Hematopoietic multipotent progenitor cell (in vitro differentiated cells): ENCODE measurements around the gene SV2B. TPM values are rescaled to one million over a fixed set of nuclear protein-coding genes. Genes with fewer than 3 reads are reported as not detected.

Experiments used
- DNase-seq, 3 donors: peaks; one replicate each; pipeline ENCODE4 v3.0.0-alpha.2; 2011 to 2015; ENCODE audit warnings: low read depth in 2 of 3, low spot score in 2 of 3
- total RNA-seq: library from RNA; depleted of rRNA; stranded (reverse); fragments of >200 nt; gene quantifications from one replicate; pipeline ENCODE4 v1.2.3, GENCODE V29; 2012

SV2B gene
- total RNA-seq, 1 donor = 0.27 TPM

GRCh38 chr15:91261345-91261744 is 161.3 kb downstream of the SV2B start:
- DNase-seq = no peak

GRCh38 chr15:91263632-91264531 is 163.8 kb downstream of the SV2B start:
- DNase-seq = no peak

DNA sequence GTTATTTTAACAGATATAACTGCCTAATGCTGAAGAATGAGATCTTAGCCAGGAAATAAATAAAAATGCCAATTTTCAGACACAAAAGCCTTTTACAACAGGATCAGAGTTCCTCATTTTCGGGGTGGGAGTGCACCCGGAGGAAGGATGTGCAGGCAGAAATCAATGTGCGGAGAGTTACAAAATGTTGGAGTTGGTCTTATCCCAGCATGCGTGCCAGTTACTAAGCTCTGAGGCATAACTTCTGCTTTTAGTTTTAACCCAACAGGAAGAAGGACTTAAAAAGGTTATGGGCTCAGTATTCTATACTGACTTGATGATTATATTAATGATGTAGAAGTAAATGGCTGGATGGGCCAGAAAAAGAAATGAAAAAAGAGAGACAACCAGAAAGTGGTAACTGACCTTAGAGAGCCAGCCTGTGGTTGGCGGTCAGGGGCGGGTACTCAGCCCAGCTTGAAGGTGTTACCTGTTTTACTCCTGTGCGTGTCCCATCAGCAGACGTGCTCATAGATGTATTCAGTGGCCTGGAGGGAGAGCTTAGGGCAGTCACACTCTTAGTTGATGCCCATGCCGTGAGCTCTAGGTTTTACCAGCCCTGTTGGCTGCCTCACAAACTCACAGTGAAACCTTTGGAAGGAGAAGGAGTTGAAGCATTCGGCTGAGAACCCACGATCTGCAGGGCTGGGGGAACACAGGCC is 164.7 kb downstream of the SV2B start:
- peak in 2 of 3 donors; percentile 50 to 68 for DNase-seq

- peak in 1 of 3 donors; percentile 26 for DNase-seq
Observed at GRCh38 chr15:91265416-91265940, 165.4 kb downstream of the SV2B start.

DNA sequence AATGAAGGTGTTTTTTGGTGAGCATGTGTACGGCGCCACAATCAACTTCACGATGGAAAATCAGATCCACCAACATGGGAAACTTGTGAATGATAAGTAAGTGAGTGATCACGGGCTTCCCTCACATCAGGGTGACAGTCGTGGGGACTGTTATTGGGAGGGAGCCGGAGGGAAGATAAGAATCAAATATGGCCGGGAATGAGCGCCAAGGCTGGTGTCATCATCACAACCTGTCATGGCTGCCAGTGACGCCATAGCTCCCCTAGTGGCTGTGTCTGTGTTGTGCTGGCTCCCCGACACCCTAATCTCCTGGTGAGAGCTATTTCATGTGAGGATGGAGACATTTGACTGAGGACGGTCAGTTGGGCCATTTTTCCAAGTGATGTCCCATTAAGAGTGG is 168.5 kb downstream of the SV2B start:
- DNase-seq = peak in 1 of 3 donors; percentile 11

DNA sequence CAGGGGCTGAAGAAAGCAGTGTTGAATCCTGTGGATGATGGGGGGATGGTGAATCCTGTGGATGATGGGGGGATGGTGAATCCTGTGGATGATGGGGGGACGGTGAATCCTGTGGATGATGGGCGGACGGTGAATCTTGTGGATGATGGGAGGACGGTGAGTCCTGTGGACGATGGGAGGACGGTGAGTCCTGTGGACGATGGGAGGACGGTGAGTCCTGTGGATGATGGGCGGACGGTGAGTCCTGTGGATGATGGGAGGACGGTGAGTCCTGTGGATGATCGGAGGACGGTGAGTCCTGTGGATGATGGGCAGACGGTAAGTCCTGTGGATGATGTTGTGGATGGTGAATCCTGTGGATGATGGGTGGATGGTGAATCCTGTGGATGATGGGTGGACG is 170.7 kb downstream of the SV2B start:
- no peak for DNase-seq

- peak; percentile 49 to 82 (median 62) for DNase-seq
Observed at GRCh38 chr15:91271565-91272153, 171.6 kb downstream of the SV2B start.

- DNase-seq = no peak
Observed at GRCh38 chr15:91275844-91276243, 175.8 kb downstream of the SV2B start.

DNA sequence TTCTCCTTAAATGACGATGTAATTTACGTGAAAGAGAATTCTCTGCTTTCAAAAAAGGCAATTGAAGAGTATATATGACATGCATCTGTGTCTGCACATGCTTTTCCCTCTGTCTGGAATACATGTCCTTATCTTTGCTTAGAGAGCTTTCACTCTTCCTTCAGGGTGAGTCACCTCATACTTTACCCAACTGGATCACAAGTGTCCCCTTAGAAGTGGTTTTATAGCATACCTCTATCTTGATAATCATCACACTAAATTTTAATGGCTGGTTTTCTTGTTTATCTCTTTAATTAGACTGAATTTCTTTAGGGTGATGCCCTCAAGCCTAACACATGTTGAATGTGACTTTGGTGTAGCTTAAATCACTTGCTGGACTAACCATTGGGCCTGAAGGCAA is 178.9 kb downstream of the SV2B start:
- no peak for DNase-seq

DNA sequence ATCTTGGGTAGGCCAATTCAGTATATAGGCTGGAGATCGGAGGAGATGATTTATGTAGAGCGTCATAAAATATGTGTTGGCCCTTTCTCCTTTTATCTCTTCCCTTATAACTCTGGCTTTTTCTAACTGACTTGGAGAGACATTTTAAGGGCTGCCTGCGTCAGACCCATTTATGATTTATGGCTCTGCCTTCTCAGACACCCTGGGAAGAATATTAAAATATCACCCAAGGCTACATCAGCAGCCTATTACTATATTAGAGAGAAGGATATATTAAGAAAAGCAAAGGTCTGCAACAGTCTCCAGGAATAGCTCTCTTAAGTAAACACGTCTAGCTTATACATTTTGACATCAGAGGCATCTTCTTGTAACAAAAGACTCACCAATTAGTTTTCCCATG is 179.4 kb downstream of the SV2B start:
- DNase-seq = no peak

- no peak for DNase-seq
Observed at GRCh38 chr15:91281947-91282346, 181.9 kb downstream of the SV2B start.

- no peak for DNase-seq
Observed at GRCh38 chr15:91282486-91282885, 182.4 kb downstream of the SV2B start.

GRCh38 chr15:91283155-91283554 is 183.1 kb downstream of the SV2B start:
- DNase-seq = no peak

GRCh38 chr15:91284758-91285466 is 184.9 kb downstream of the SV2B start:
- DNase-seq = no peak

- peak in 2 of 3 donors; percentile 53 to 67 for DNase-seq
Observed at GRCh38 chr15:91289324-91289723, 189.3 kb downstream of the SV2B start.

GRCh38 chr15:91290553-91290952 is 190.5 kb downstream of the SV2B start:
- no peak for DNase-seq

DNA sequence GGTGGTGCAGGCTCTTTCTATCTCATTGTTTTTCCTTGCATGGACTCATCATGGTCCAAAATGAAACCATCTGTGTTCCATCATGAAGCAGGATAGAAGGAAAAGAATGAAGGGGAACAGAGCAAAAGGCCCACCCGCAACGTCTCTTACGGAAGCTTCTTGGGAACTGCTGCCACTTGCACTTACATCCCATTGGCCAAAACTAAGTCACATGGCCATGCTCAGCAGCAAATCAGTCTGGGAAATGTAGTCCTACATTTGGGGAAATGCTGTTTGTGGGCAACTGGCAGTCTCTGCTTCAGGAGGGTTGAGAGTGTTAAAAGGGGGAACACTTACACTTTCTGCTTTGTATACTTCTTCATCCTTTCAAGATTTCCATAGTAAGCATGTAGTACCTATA is 191.6 kb downstream of the SV2B start:
- DNase-seq = peak in 2 of 3 donors; percentile 57 to 72

DNA sequence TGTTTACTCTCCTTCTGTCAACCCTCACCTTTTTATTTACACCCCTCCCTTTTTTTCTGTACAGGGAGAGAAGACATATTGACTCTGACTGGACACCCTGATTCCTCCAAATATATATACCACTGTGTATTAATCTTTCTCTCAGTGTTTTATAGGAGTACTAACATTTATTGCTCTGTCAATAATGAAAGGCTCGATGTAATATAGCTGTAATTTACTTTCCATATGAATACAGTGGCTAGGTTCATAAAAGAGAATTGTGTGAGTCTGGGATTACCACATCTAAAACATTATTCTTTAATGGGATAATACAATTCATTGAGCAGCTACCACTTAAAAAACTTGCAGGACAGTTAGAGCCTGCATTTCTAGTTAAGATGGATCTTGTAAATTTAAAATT is 194.3 kb downstream of the SV2B start:
- no peak for DNase-seq

- no peak for DNase-seq
Observed at GRCh38 chr15:91294795-91295194, 194.7 kb downstream of the SV2B start.

DNA sequence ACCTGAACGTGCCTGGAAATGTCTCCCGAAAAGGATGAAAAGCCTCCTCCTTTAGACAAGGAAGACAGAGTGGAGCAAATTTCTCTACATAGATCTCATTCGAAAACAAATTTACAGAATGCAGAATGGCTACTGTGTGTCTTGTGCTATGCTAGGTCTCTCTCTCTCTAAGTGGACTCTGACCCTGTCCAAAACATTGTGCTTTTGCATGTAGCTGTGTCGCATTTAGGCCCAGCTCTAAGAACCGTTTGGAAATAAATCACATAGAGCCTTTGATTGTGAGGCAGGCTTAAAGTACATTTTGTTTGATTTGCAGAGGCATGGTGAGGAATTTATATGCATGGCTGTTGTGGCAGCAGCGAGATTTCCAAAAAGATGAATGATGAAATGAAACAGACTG is 198.0 kb downstream of the SV2B start:
- no peak for DNase-seq
